ENCODE data around the gene ACP7. TPM values are rescaled to one million over a fixed set of nuclear protein-coding genes. Genes with fewer than 3 reads are reported as not detected.
"Not testable (repeated sequence)": the region's sequence is repeated elsewhere in the genome, so short reads cannot be mapped to it uniquely, and the experiment has no call there.

The ACP7 gene
- total RNA-seq, 4 donors from 2014 or later: not detected

- Histone ChIP-seq H3K27me3 (peaks cover 0 to 87% (median 5%) of the 10 kb centered on the region in 4 donors), H3K36me3 (no peaks in the 10 kb centered on the region), H3K4me3 (no peak overlapping the region), H3K27ac (replicated peaks in 1 of 4) (no peak overlapping the region), H3K9me3 (no peaks in the 10 kb centered on the region), H3K4me1 (no peaks in the 10 kb centered on the region)
- intact Hi-C loops (cut with DNase I): no loop called here
- no peak for TF ChIP-seq POLR2A (IDR thresholded peaks at IDR 0.05; ENCODE audit: low read depth)
- no peak for TF ChIP-seq POLR2AphosphoS5 (IDR thresholded peaks at IDR 0.05)
- TF ChIP-seq EP300 (IDR thresholded peaks at IDR 0.05): no peak
- TF ChIP-seq CTCF (IDR thresholded peaks at IDR 0.05): no peak
- no peak for DNase-seq (ENCODE audit: extremely low spot score)
- 39% methylated on average over 17 of the region's 18 CpGs for WGBS
Observed at GRCh38 chr19:39111593-39112199, 27.5 kb downstream of the ACP7 start.

GRCh38 chr19:39112338-39112890, 28.2 kb downstream of the ACP7 start:
- H3K27me3 ChIP-seq: peaks cover 0 to 80% (median 5%) of the 10 kb centered on the region in 4 donors
- intact Hi-C loops (cut with DNase I): no loop called here
- TF ChIP-seq EP300 (IDR thresholded peaks at IDR 0.05) (no peak), POLR2A (IDR thresholded peaks at IDR 0.05; ENCODE audit: low read depth) (no peak), POLR2AphosphoS5 (IDR thresholded peaks at IDR 0.05) (no peak), CTCF (IDR thresholded peaks at IDR 0.05) (no peak)

GRCh38 chr19:39113199-39113598, 29.0 kb downstream of the ACP7 start:
- H3K36me3 ChIP-seq: no peaks in the 10 kb centered on the region
- H3K27ac ChIP-seq (replicated peaks in 1 of 4): no peak overlapping the region
- no peak overlapping the region for H3K4me3 ChIP-seq
- no peaks in the 10 kb centered on the region for H3K9me3 ChIP-seq
- H3K4me1 ChIP-seq: no peaks in the 10 kb centered on the region
- 74% methylated on average over 10 of the region's 10 CpGs for WGBS
- DNase-seq (ENCODE audit: extremely low spot score): no peak
- TF ChIP-seq POLR2AphosphoS5 (IDR thresholded peaks at IDR 0.05) (no peak), EP300 (IDR thresholded peaks at IDR 0.05) (no peak), CTCF (IDR thresholded peaks at IDR 0.05) (no peak)
- intact Hi-C loops (cut with DNase I): no loop called here
- peaks cover 0 to 73% (median 5%) of the 10 kb centered on the region in 4 donors for H3K27me3 ChIP-seq

More at GRCh38 chr19:39112338-39112890, 28.2 kb downstream of the ACP7 start:
- 68% methylated on average over 13 of the region's 15 CpGs for WGBS
- H3K4me3 ChIP-seq: no peak overlapping the region
- no peaks in the 10 kb centered on the region for H3K4me1 ChIP-seq
- H3K27ac ChIP-seq (replicated peaks in 1 of 4): no peak overlapping the region
- no peaks in the 10 kb centered on the region for H3K36me3 ChIP-seq
- no peak for DNase-seq (ENCODE audit: extremely low spot score)
- H3K9me3 ChIP-seq: no peaks in the 10 kb centered on the region

- Histone ChIP-seq H3K27me3 (peaks cover 0 to 60% (median 5%) of the 10 kb centered on the region in 4 donors), H3K4me3 (no peak overlapping the region), H3K9me3 (no peaks in the 10 kb centered on the region), H3K27ac (replicated peaks in 1 of 4) (no peak overlapping the region), H3K4me1 (no peaks in the 10 kb centered on the region), H3K36me3 (no peaks in the 10 kb centered on the region)
- intact Hi-C loops (cut with DNase I): no loop called here
- no peak for TF ChIP-seq POLR2AphosphoS5 (IDR thresholded peaks at IDR 0.05)
- no peak for TF ChIP-seq POLR2A (IDR thresholded peaks at IDR 0.05; ENCODE audit: low read depth)
- TF ChIP-seq CTCF (IDR thresholded peaks at IDR 0.05): no peak
- no peak for TF ChIP-seq EP300 (IDR thresholded peaks at IDR 0.05)
- WGBS: 88% methylated on average over 11 of the region's 11 CpGs
- no peak for DNase-seq (ENCODE audit: extremely low spot score)
Observed at GRCh38 chr19:39115105-39115847, 31.1 kb downstream of the ACP7 start.

GRCh38 chr19:39117023-39117422, 32.9 kb downstream of the ACP7 start:
- H3K27ac ChIP-seq (replicated peaks in 1 of 4); H3K9me3 ChIP-seq; intact Hi-C loops (cut with DNase I); H3K4me1 ChIP-seq; H3K36me3 ChIP-seq; DNase-seq (ENCODE audit: extremely low spot score); H3K4me3 ChIP-seq: not testable (repeated sequence)
- H3K27me3 ChIP-seq: peaks cover 0 to 58% (median 4%) of the 10 kb centered on the region in 4 donors
- 87% methylated on average over 8 of the region's 8 CpGs for WGBS

Data from esophagus muscularis mucosa (tissue), 4 donors.